BJ (cell line): ENCODE results near the gene NAA10. TPM values are rescaled to one million over a fixed set of nuclear protein-coding genes. Genes with fewer than 3 reads are reported as not detected.

ENCODE experiments used
- CTCF ChIA-PET: fragments of 350-600 bp; formaldehyde crosslinking; extraction: SDS; loops from one replicate; lab custom pipeline; 2021; ENCODE audit warnings: antibody characterized with exemption, inconsistent platforms; lab: Yijun Ruan, JAX
- POLR2A ChIA-PET: fragments of 300-600 bp; sonication (Branson Sonifier 250); formaldehyde crosslinking; extraction: SDS; loops from one replicate; lab custom pipeline; 2021; ENCODE audit warnings: antibody characterized with exemption; lab: Charles Lee
- DNase-seq: peaks from one replicate; pipeline ENCODE4 v3.0.0-alpha.2; 2011; ENCODE audit warnings: low read depth
- H3K27me3 ChIP-seq: 2 replicates; pipeline ENCODE4 v1.6.0; 2011; ENCODE audit warnings: low read length; ENCODE audit not compliant: control insufficient read depth, insufficient read depth
- H3K36me3 ChIP-seq: 2 replicates; pipeline ENCODE4 v1.5.1; 2011; ENCODE audit warnings: low read length; ENCODE audit not compliant: control insufficient read depth, insufficient read depth
- H3K4me3 ChIP-seq: 2 replicates; pipeline ENCODE4 v1.5.1; 2011; ENCODE audit warnings: low read depth, mild to moderate bottlenecking, control low read depth, low read length
- CTCF ChIP-seq: IDR thresholded peaks from 2 replicates; pipeline ENCODE4 v1.5.1; 2011; ENCODE audit warnings: low read depth, mild to moderate bottlenecking, control low read depth, inconsistent platforms, low read length, moderate library complexity; ENCODE audit not compliant: insufficient read depth
- polyA plus RNA-seq: library from polyadenylated mRNA; depleted of rRNA; stranded (reverse); fragments of >200 nt; gene quantifications from 2 replicates; pipeline ENCODE4 v1.2.3, GENCODE V29; 2011

The NAA10 gene
- polyA plus RNA-seq, 1 experiment = 76.0 TPM

GRCh38 chrX:153957224-153957623, 22.4 kb upstream of the NAA10 start:
- ChIA-PET CTCF (interaction anchor here (1.4 kb wide), 1 partner anchor 10 kb away, joined by 7 read pairs; no protein-coding TSS in a partner anchor), POLR2A (no interaction called here)
- Histone ChIP-seq H3K4me3 (no peak overlapping the region), H3K27me3 (no peaks in the 10 kb centered on the region), H3K36me3 (peaks cover 33% of the 10 kb centered on the region)
- TF ChIP-seq CTCF = no peak
- DNase-seq = no peak

GRCh38 chrX:153956044-153956907, 21.4 kb upstream of the NAA10 start:
- Histone ChIP-seq H3K4me3 (no peak overlapping the region), H3K36me3 (peaks cover 33% of the 10 kb centered on the region), H3K27me3 (no peaks in the 10 kb centered on the region)
- CTCF ChIA-PET = no interaction called here
- POLR2A ChIA-PET = interaction anchor here (0.6 kb wide), 1 partner anchor 413 kb away, joined by 4 read pairs; no protein-coding TSS in a partner anchor
- TF ChIP-seq CTCF = no peak
- DNase-seq = no peak

GRCh38 chrX:153955228-153955732, 20.4 kb upstream of the NAA10 start:
- no peaks in the 10 kb centered on the region for H3K27me3 ChIP-seq
- no peak overlapping the region for H3K4me3 ChIP-seq
- H3K36me3 ChIP-seq = peaks cover 39% of the 10 kb centered on the region
- CTCF ChIA-PET = no interaction called here
- DNase-seq = no peak
- POLR2A ChIA-PET = no interaction called here
- no peak for TF ChIP-seq CTCF

GRCh38 chrX:153954558-153955227, 19.9 kb upstream of the NAA10 start:
- no peaks in the 10 kb centered on the region for H3K27me3 ChIP-seq
- ChIA-PET POLR2A (no interaction called here), CTCF (no interaction called here)
- H3K4me3 ChIP-seq = no peak overlapping the region
- DNase-seq = no peak
- H3K36me3 ChIP-seq = peaks cover 37% of the 10 kb centered on the region
- no peak for TF ChIP-seq CTCF
